ENCODE data around the gene ASB7. TPM values are rescaled to one million over a fixed set of nuclear protein-coding genes. Genes with fewer than 3 reads are reported as not detected.

The ASB7 gene
- total RNA-seq, 1 experiment from 2014 or later, result 14.4 TPM

GRCh38 chr15:100570735-100571313, 31.6 kb upstream of the ASB7 start:
- Histone ChIP-seq H3K27me3 (replicated peaks; ENCODE audit: control insufficient read depth, insufficient read depth, low read length) (no peaks in the 10 kb centered on the region), H3K36me3 (ENCODE audit: control insufficient read depth, insufficient read depth, low read length) (no peaks in the 10 kb centered on the region), H3K9me3 (no peaks in the 10 kb centered on the region), H3K4me1 (no peaks in the 10 kb centered on the region), H3K4me3 (ENCODE audit: low read depth, low read length) (no peak overlapping the region)
- ChIA-PET POLR2A (no interaction called here), CTCF (no interaction called here)
- H3K27me3 Mint-ChIP-seq (ENCODE audit: insufficient read depth, unreplicated experiment), result no peaks in the 10 kb centered on the region
- no peaks in the 10 kb centered on the region for H3K9me3 Mint-ChIP-seq (ENCODE audit: unreplicated experiment)
- BruUV-seq (replicated peaks), result no TSS peak
- H3K4me3 Mint-ChIP-seq (ENCODE audit: unreplicated experiment), result no peak overlapping the region
- H3K27ac Mint-ChIP-seq (ENCODE audit: unreplicated experiment), result no peak overlapping the region
- H3K4me1 Mint-ChIP-seq (ENCODE audit: low read depth, unreplicated experiment), result no peaks in the 10 kb centered on the region
- intact Hi-C loops (cut with micrococcal nuclease; ENCODE audit: unreplicated experiment), result loop anchor here (5.0 kb wide), 1 partner anchor 219 kb away; no protein-coding TSS in a partner anchor
- DNase-seq, result no peak
- TF ChIP-seq CTCF (IDR thresholded peaks at IDR 0.05; ENCODE audit: insufficient read depth in 1 of 2, low read depth in 1 of 2, low read length in 1 of 2, severe bottlenecking in 1 of 2, unreplicated experiment in 1 of 2), result no peak
- H3K36me3 Mint-ChIP-seq (ENCODE audit: insufficient read depth, unreplicated experiment), result peaks cover 5% of the 10 kb centered on the region

GRCh38 chr15:100571592-100572167, 30.7 kb upstream of the ASB7 start:
- H3K27ac Mint-ChIP-seq (ENCODE audit: unreplicated experiment), result no peak overlapping the region
- H3K4me3 ChIP-seq (ENCODE audit: low read depth, low read length), result no peak overlapping the region
- no peak for TF ChIP-seq CTCF (IDR thresholded peaks at IDR 0.05; ENCODE audit: insufficient read depth in 1 of 2, low read depth in 1 of 2, low read length in 1 of 2, severe bottlenecking in 1 of 2, unreplicated experiment in 1 of 2)
- no peaks in the 10 kb centered on the region for H3K4me1 ChIP-seq
- no peaks in the 10 kb centered on the region for H3K4me1 Mint-ChIP-seq (ENCODE audit: low read depth, unreplicated experiment)
- ChIA-PET CTCF (no interaction called here), POLR2A (no interaction called here)
- BruUV-seq (replicated peaks), result no TSS peak
- intact Hi-C loops (cut with micrococcal nuclease; ENCODE audit: unreplicated experiment), result loop anchor here (5.0 kb wide), 1 partner anchor 219 kb away; no protein-coding TSS in a partner anchor
- no peaks in the 10 kb centered on the region for H3K9me3 ChIP-seq
- peaks cover 5% of the 10 kb centered on the region for H3K36me3 Mint-ChIP-seq (ENCODE audit: insufficient read depth, unreplicated experiment)
- no peak for DNase-seq
- no peaks in the 10 kb centered on the region for H3K9me3 Mint-ChIP-seq (ENCODE audit: unreplicated experiment)
- no peaks in the 10 kb centered on the region for H3K27me3 Mint-ChIP-seq (ENCODE audit: insufficient read depth, unreplicated experiment)
- no peaks in the 10 kb centered on the region for H3K27me3 ChIP-seq (replicated peaks; ENCODE audit: control insufficient read depth, insufficient read depth, low read length)
- no peak overlapping the region for H3K4me3 Mint-ChIP-seq (ENCODE audit: unreplicated experiment)
- no peaks in the 10 kb centered on the region for H3K36me3 ChIP-seq (ENCODE audit: control insufficient read depth, insufficient read depth, low read length)

- Histone ChIP-seq H3K4me1 (no peaks in the 10 kb centered on the region), H3K27me3 (replicated peaks; ENCODE audit: control insufficient read depth, insufficient read depth, low read length) (no peaks in the 10 kb centered on the region), H3K36me3 (ENCODE audit: control insufficient read depth, insufficient read depth, low read length) (no peaks in the 10 kb centered on the region), H3K9me3 (no peaks in the 10 kb centered on the region), H3K4me3 (ENCODE audit: low read depth, low read length) (no peak overlapping the region)
- no peak for DNase-seq
- intact Hi-C loops (cut with micrococcal nuclease; ENCODE audit: unreplicated experiment), result loop anchor here (5.0 kb wide), 1 partner anchor 220 kb away; no protein-coding TSS in a partner anchor
- peak in 1 of 2 experiments; percentile 28 for TF ChIP-seq CTCF (IDR thresholded peaks at IDR 0.05; ENCODE audit: insufficient read depth in 1 of 2, low read depth in 1 of 2, low read length in 1 of 2, severe bottlenecking in 1 of 2, unreplicated experiment in 1 of 2)
- Mint-ChIP-seq H3K4me1 (ENCODE audit: low read depth, unreplicated experiment) (no peaks in the 10 kb centered on the region), H3K36me3 (ENCODE audit: insufficient read depth, unreplicated experiment) (peaks cover 5% of the 10 kb centered on the region), H3K27ac (ENCODE audit: unreplicated experiment) (no peak overlapping the region), H3K9me3 (ENCODE audit: unreplicated experiment) (no peaks in the 10 kb centered on the region), H3K4me3 (ENCODE audit: unreplicated experiment) (no peak overlapping the region), H3K27me3 (ENCODE audit: insufficient read depth, unreplicated experiment) (no peaks in the 10 kb centered on the region)
- BruUV-seq (replicated peaks), result no TSS peak
- ChIA-PET POLR2A (no interaction called here), CTCF (interaction anchor here (0.6 kb wide), 1 partner anchor 222 kb away, joined by 3 read pairs; no protein-coding TSS in a partner anchor)
Measured at GRCh38 chr15:100572362-100572983, 29.9 kb upstream of the ASB7 start.

Data from Caco-2 (cell line).